CD4-positive, alpha-beta T cell (primary cell): Measurements from ENCODE around the gene DMAC2. TPM values are rescaled to one million over a fixed set of nuclear protein-coding genes. Genes with fewer than 3 reads are reported as not detected.

ENCODE experiments used
- ATAC-seq: fragments of 200-7000 bp; cut with Tn5 transposase; one replicate; pipeline ENCODE4 v1.10.0; 2022; ENCODE audit warnings: mild to moderate bottlenecking; ENCODE audit not compliant: poor library complexity
- CTCF ChIA-PET: fragments of 350-600 bp; sonication (Branson Sonifier 250); formaldehyde crosslinking; loops from one replicate; lab custom pipeline; 2021; ENCODE audit warnings: antibody characterized with exemption, inconsistent platforms; lab: Charles Lee
- POLR2A ChIA-PET: fragments of 350-600 bp; sonication (Branson Sonifier 250); formaldehyde crosslinking; loops from one replicate; lab custom pipeline; 2021; ENCODE audit warnings: antibody characterized with exemption, inconsistent platforms; lab: Charles Lee
- DNase-seq, 14 experiments: peaks; one replicate each; pipeline ENCODE4 v3.0.0-alpha.2; 2013 to 2020; ENCODE audit warnings: mixed read lengths in 2 of 14
- H3K27ac ChIP-seq, 2 donors: one replicate each; pipeline versions ENCODE4 v1.5.1 to v1.7.0; 2013; ENCODE audit warnings: low read length in 2 of 2, low read depth in 1 of 2, mild to moderate bottlenecking in 1 of 2
- H3K27me3 ChIP-seq, 2 experiments: 1 replicate in 1 of 2; 2 replicates in 1 of 2; pipeline versions ENCODE4 v1.6.1 to v1.7.0; 2013; ENCODE audit warnings: low read length in 2 of 2, control low read depth in 1 of 2, mild to moderate bottlenecking in 1 of 2, moderate library complexity in 1 of 2; ENCODE audit not compliant: insufficient read depth in 2 of 2, control insufficient read depth in 1 of 2
- H3K36me3 ChIP-seq: one replicate; pipeline ENCODE4 v1.6.1; 2013; ENCODE audit warnings: low read length, control low read depth; ENCODE audit not compliant: insufficient read depth
- H3K4me1 ChIP-seq: one replicate; pipeline ENCODE4 v1.6.1; 2013; ENCODE audit warnings: low read length, control low read depth; ENCODE audit not compliant: insufficient read depth
- H3K4me3 ChIP-seq: one replicate; pipeline ENCODE4 v1.5.1; 2013; ENCODE audit warnings: mild to moderate bottlenecking, low read length, moderate library complexity
- H3K9me3 ChIP-seq, 2 experiments: 1 replicate in 1 of 2; 2 replicates in 1 of 2; pipeline versions ENCODE4 v1.6.1 to v1.7.0; 2013; ENCODE audit warnings: low read length in 2 of 2, mild to moderate bottlenecking in 2 of 2, control low read depth in 1 of 2, moderate library complexity in 1 of 2; ENCODE audit not compliant: control insufficient read depth in 1 of 2, insufficient read depth in 1 of 2
- H3K27ac Mint-ChIP-seq: one replicate; pipeline ENCODE4 v1.8.0; 2020; ENCODE audit warnings: mixed read lengths
- H3K27me3 Mint-ChIP-seq: one replicate; pipeline ENCODE4 v1.8.0; 2021; ENCODE audit warnings: mixed read lengths
- H3K36me3 Mint-ChIP-seq: one replicate; pipeline ENCODE4 v1.8.0; 2021; ENCODE audit warnings: low read depth, mixed read lengths
- H3K4me1 Mint-ChIP-seq: one replicate; pipeline ENCODE4 v1.8.0; 2021; ENCODE audit warnings: low read depth, mixed read lengths
- H3K4me3 Mint-ChIP-seq: one replicate; pipeline ENCODE4 v1.8.0; 2020; ENCODE audit warnings: mild to moderate bottlenecking, mixed read lengths
- H3K9me3 Mint-ChIP-seq: one replicate; pipeline ENCODE4 v1.8.0; 2020; ENCODE audit warnings: mixed read lengths
- CTCF ChIP-seq: fragments of 200-600 bp; IDR thresholded peaks from one replicate; pipeline ENCODE4 v1.8.0; 2022; ENCODE audit warnings: antibody characterized with exemption, mild to moderate bottlenecking
- intact Hi-C, 2 experiments: fragments of 100-400 bp; cut with DNase I in 1 of 2; cut with micrococcal nuclease in 1 of 2; formaldehyde crosslinking; loops; one replicate each; pipeline versions ENCODE4 v1.15.1 to v1.9.0; 2023 to 2025; cut with DNase I, micrococcal nuclease
- total RNA-seq, 174 experiments: library from RNA in 2 of 174; stranded (reverse) in 2 of 174; gene quantifications; one replicate each; pipeline ENCODE4 v1.2.3 and lab custom pipeline; 2021 to 2026

DMAC2 gene
- total RNA-seq, 2 experiments from 2014 or later, result 21.6 to 25.7 TPM

GRCh38 chr19:41443813-41444455 is 4.2 kb upstream of the DMAC2 start:
- H3K4me1 ChIP-seq, result peaks cover 24% of the 10 kb centered on the region
- H3K4me3 ChIP-seq, result no peak overlapping the region
- no peaks in the 10 kb centered on the region for H3K4me1 Mint-ChIP-seq
- no peaks in the 10 kb centered on the region for H3K36me3 ChIP-seq
- TF ChIP-seq CTCF, result no peak
- intact Hi-C loops, result loop anchor here in 1 of 2 experiments (5.0 kb wide), 2 partner anchors 92 to 242 kb away; partner anchors contain the start of gene TGFB1
- H3K27ac Mint-ChIP-seq, result no peak overlapping the region
- no peaks in the 10 kb centered on the region for H3K36me3 Mint-ChIP-seq
- POLR2A ChIA-PET, result no interaction called here
- H3K9me3 ChIP-seq, result no peaks in the 10 kb centered on the region
- CTCF ChIA-PET, result no interaction called here
- no peaks in the 10 kb centered on the region for H3K9me3 Mint-ChIP-seq
- no peak for DNase-seq
- no peak overlapping the region for H3K4me3 Mint-ChIP-seq
- H3K27me3 ChIP-seq, result peaks cover 4 to 8% of the 10 kb centered on the region in 2 experiments
- no peak for ATAC-seq
- peaks cover 29% of the 10 kb centered on the region for H3K27me3 Mint-ChIP-seq
- no peak overlapping the region for H3K27ac ChIP-seq

- ChIA-PET CTCF (no interaction called here), POLR2A (interaction anchor here (0.7 kb wide), 1 partner anchor 53 kb away, joined by 3 read pairs; no protein-coding TSS in a partner anchor)
- no peak for ATAC-seq
- H3K4me1 ChIP-seq, result peaks cover 23% of the 10 kb centered on the region
- Mint-ChIP-seq H3K4me1 (no peaks in the 10 kb centered on the region), H3K4me3 (no peak within 1 kb of the TSS), H3K36me3 (peaks cover 3% of the 10 kb centered on the region), H3K27me3 (peaks cover 26% of the 10 kb centered on the region), H3K27ac (no peak within 1 kb of the TSS), H3K9me3 (no peaks in the 10 kb centered on the region)
- intact Hi-C loops, result loop anchor here in 1 of 2 experiments (5.0 kb wide), 2 partner anchors 90 to 240 kb away; partner anchors contain the start of gene TGFB1
- DNase-seq, result no peak
- H3K9me3 ChIP-seq, result no peaks in the 10 kb centered on the region
- TF ChIP-seq CTCF, result no peak
- H3K27ac ChIP-seq, result no peak within 1 kb of the TSS
- H3K4me3 ChIP-seq, result no peak within 1 kb of the TSS
- peaks cover under 1% of the 10 kb centered on the region in 2 experiments for H3K27me3 ChIP-seq
- peaks cover 3% of the 10 kb centered on the region for H3K36me3 ChIP-seq
Measured at GRCh38 chr19:41442473-41443355, 3.0 kb upstream of the DMAC2 start, which contains the start of gene ERICH4. Gene ERICH4, plus strand, starts transcription at chr19:41443156. Its CDS starts 14 bp downstream, at chr19:41443170.

- intact Hi-C loops, result loop anchor here in 1 of 2 experiments (5.0 kb wide), 2 partner anchors 89 to 239 kb away; partner anchors contain the start of gene TGFB1
- Mint-ChIP-seq H3K9me3 (no peaks in the 10 kb centered on the region), H3K4me3 (no peak overlapping the region), H3K27ac (no peak overlapping the region), H3K36me3 (peaks cover 11% of the 10 kb centered on the region), H3K27me3 (peaks cover 15% of the 10 kb centered on the region), H3K4me1 (no peaks in the 10 kb centered on the region)
- ChIA-PET CTCF (no interaction called here), POLR2A (interaction anchor here (0.7 to 1.6 kb wide), 2 partner anchors 8 to 54 kb away, joined by 3 to 4 read pairs; no protein-coding TSS in a partner anchor)
- H3K27me3 ChIP-seq, result no peaks in the 10 kb centered on the region
- TF ChIP-seq CTCF, result no peak
- H3K4me1 ChIP-seq, result peaks cover 16% of the 10 kb centered on the region
- no peaks in the 10 kb centered on the region for H3K9me3 ChIP-seq
- peaks cover 7% of the 10 kb centered on the region for H3K36me3 ChIP-seq
- H3K27ac ChIP-seq, result no peak overlapping the region
- DNase-seq (no peak), ATAC-seq (no peak)
- no peak overlapping the region for H3K4me3 ChIP-seq
Measured at GRCh38 chr19:41441321-41441945, 1.7 kb upstream of the DMAC2 start.
